Lower leg skin (tissue), 3 donors: ENCODE data around the gene SPEG.

Source experiments
- CTCF ChIP-seq, 3 donors: fragments of 450-650 bp; IDR thresholded peaks; one replicate each; pipeline ENCODE4 v1.5.1; 2016; ENCODE audit warnings: antibody characterized with exemption in 3 of 3, mild to moderate bottlenecking in 3 of 3, moderate library complexity in 2 of 3
- POLR2A ChIP-seq, 2 donors: fragments of 450-650 bp; IDR thresholded peaks; one replicate each; pipeline ENCODE4 v1.6.1; 2016 to 2017; ENCODE audit warnings: antibody characterized with exemption in 2 of 2, mild to moderate bottlenecking in 1 of 2, moderate library complexity in 1 of 2

GRCh38 chr2:219536967-219537366, 102.3 kb downstream of the SPEG start:
- no peak for TF ChIP-seq CTCF (IDR thresholded peaks at IDR 0.05)
- no peak for TF ChIP-seq POLR2A (IDR thresholded peaks at IDR 0.05)
